Stomach (tissue), 9 donors: Measurements from ENCODE around the gene NFATC1. TPM values are rescaled to one million over a fixed set of nuclear protein-coding genes. Genes with fewer than 3 reads are reported as not detected.

ENCODE experiments used
- DNase-seq, 2 donors: peaks; one replicate each; pipeline versions ENCODE4 v3.0.0 to v3.0.0-alpha.2; 2013 to 2019
- H3K27ac ChIP-seq, 5 donors: fragments of 200-600 bp in 4 of 5; sonication (generic) in 4 of 5; one replicate each; pipeline ENCODE4 v1.5.1; 2013 to 2019; ENCODE audit warnings: mild to moderate bottlenecking in 1 of 5, moderate library complexity in 1 of 5
- H3K27me3 ChIP-seq, 3 donors: fragments of 200-600 bp; sonication (generic); one replicate each; pipeline ENCODE4 v1.5.1; 2017 to 2019; ENCODE audit warnings: mixed run types in 1 of 3
- H3K36me3 ChIP-seq, 4 donors: fragments of 200-600 bp; sonication (generic); 1 replicate in 3 of 4; 2 replicates in 1 of 4; pipeline ENCODE4 v1.5.1; 2016 to 2019
- H3K4me1 ChIP-seq, 4 donors: fragments of 200-600 bp; sonication (generic); one replicate each; pipeline ENCODE4 v1.5.1; 2016 to 2019
- H3K4me3 ChIP-seq, 4 donors: fragments of 200-600 bp; sonication (generic) in 3 of 4; one replicate each; pipeline ENCODE4 v1.5.1; 2016 to 2019; ENCODE audit warnings: mild to moderate bottlenecking in 1 of 4
- H3K9me3 ChIP-seq, 4 donors: fragments of 200-600 bp; sonication (generic); one replicate each; pipeline ENCODE4 v1.5.1; 2016 to 2019
- EP300 ChIP-seq: sonication (generic); formaldehyde crosslinking; IDR thresholded peaks from one replicate; pipeline ENCODE4 v1.6.1; 2017; ENCODE audit warnings: antibody characterized with exemption
- POLR2A ChIP-seq, 4 donors: fragments of 450-650 bp; IDR thresholded peaks; one replicate each; pipeline ENCODE4 v1.6.1; 2016; ENCODE audit warnings: antibody characterized with exemption in 4 of 4, control low read depth in 2 of 4, mild to moderate bottlenecking in 1 of 4, moderate library complexity in 1 of 4
- POLR2AphosphoS5 ChIP-seq, 3 donors: sonication (generic); formaldehyde crosslinking; IDR thresholded peaks; one replicate each; pipeline ENCODE4 v1.6.1; 2016; ENCODE audit warnings: antibody characterized with exemption in 3 of 3
- WGBS, 5 donors: extraction: QIAGEN DNeasy Blood & Tissue Kit in 3 of 5; methylation state at CpG; one replicate each; pipeline versions ENCODE4 v1.1.5 to v1.1.7; 2013 to 2018; 5-methylcytosine and 5-hydroxymethylcytosine counted together
- intact Hi-C: fragments of 100-400 bp; cut with DNase I; formaldehyde crosslinking; loops from one replicate; pipeline ENCODE4 v1.15.1; 2023; ENCODE audit warnings: low total_unique reads
- polyA plus RNA-seq, 3 donors: library from polyadenylated mRNA; stranded (reverse); fragments of 200-250 nt; gene quantifications; one replicate each; pipeline ENCODE4 v1.2.3, GENCODE V29; 2013
- total RNA-seq, 5 donors: library from RNA; depleted of rRNA; stranded (reverse); fragments of >200 nt; gene quantifications; one replicate each; pipeline versions ENCODE4 v1.1.0 to v1.2.3, GENCODE V29; 2014 to 2016
- TF ChIP-seq, protein P1 (sequence below), 7 experiments: fragments of 450-650 bp in 4 of 7; fragments of 200-600 bp in 3 of 7; sonication (generic) in 3 of 7; IDR thresholded peaks; one replicate each; pipeline ENCODE4 v1.5.1; 2016 to 2019; ENCODE audit warnings: antibody characterized with exemption in 7 of 7, control low read depth in 2 of 7, mild to moderate bottlenecking in 1 of 7
- donor health status: healthy with polysubstance abuse.
- donor health status: Bipolar disorder and iron deficiency.
- donor health status: healthy.

The NFATC1 gene
- total and polyA plus RNA-seq, 8 donors: 2.6 to 14.0 (median 6.1) TPM

DNA sequence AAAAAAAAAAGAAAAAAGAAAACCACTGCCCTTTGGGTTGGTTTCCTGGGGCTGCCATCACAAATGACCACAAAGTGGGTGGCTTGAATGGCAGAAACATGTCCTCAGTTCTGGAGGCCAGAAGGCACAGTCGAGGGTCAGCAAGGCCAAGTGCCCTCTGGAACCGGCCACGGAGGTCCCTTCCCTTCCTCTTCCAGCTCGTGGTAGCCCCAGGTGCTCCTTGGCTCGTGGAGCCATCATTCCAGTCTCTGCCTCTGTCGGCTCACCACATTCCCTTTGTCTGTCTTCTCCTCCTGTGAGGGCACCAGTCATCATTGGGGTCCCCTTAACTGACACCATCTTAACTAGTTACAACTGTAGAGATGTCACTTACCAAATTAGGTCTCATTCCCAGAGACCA is 8.5 kb upstream of the NFATC1 start:
- WGBS, 5 donors: 63 to 82% (median 69%) methylated on average over 6 of the region's 6 CpGs
- TF ChIP-seq, protein P1, sequence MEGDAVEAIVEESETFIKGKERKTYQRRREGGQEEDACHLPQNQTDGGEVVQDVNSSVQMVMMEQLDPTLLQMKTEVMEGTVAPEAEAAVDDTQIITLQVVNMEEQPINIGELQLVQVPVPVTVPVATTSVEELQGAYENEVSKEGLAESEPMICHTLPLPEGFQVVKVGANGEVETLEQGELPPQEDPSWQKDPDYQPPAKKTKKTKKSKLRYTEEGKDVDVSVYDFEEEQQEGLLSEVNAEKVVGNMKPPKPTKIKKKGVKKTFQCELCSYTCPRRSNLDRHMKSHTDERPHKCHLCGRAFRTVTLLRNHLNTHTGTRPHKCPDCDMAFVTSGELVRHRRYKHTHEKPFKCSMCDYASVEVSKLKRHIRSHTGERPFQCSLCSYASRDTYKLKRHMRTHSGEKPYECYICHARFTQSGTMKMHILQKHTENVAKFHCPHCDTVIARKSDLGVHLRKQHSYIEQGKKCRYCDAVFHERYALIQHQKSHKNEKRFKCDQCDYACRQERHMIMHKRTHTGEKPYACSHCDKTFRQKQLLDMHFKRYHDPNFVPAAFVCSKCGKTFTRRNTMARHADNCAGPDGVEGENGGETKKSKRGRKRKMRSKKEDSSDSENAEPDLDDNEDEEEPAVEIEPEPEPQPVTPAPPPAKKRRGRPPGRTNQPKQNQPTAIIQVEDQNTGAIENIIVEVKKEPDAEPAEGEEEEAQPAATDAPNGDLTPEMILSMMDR (IDR thresholded peaks at IDR 0.05): no peak
- no peak for TF ChIP-seq EP300
- no peak for TF ChIP-seq POLR2AphosphoS5 (IDR thresholded peaks at IDR 0.05)
- no peak for TF ChIP-seq POLR2A (IDR thresholded peaks at IDR 0.05)
- Histone ChIP-seq H3K27ac (no peak overlapping the region), H3K4me3 (no peak overlapping the region), H3K27me3 (peaks cover 3 to 89% (median 37%) of the 10 kb centered on the region in 3 donors), H3K4me1 (peaks cover 0 to 5% (median 0%) of the 10 kb centered on the region in 4 donors), H3K36me3 (no peaks in the 10 kb centered on the region), H3K9me3 (no peaks in the 10 kb centered on the region)
- peak in 1 of 2 donors; percentile 13 for DNase-seq
- intact Hi-C loops: no loop called here

DNA sequence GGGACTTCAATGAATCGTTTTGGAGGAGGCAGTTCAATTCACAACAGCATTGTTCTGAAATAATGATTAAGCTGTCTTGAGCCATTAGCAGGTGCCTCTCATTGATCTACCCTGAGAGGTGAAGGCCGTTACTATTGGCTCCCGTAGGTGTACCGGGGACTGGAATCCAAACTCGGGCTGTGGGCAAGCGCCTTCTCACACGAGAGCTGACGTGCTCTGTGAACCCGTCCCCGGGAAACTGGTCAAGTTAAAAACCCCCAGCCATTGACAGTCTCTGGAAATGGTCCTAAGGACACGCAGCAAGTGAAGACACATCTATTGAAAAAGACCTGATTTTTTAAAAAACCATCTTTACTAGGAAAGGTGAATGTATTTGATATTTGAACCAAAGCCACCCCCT is 8.1 kb upstream of the NFATC1 start:
- H3K27me3 ChIP-seq: peaks cover 3 to 93% (median 41%) of the 10 kb centered on the region in 3 donors
- TF ChIP-seq, protein P1 (IDR thresholded peaks at IDR 0.05): no peak
- no peak for DNase-seq
- H3K4me1 ChIP-seq: peaks cover 0 to 5% (median 1%) of the 10 kb centered on the region in 4 donors
- H3K36me3 ChIP-seq: no peaks in the 10 kb centered on the region
- no peak overlapping the region for H3K4me3 ChIP-seq
- H3K9me3 ChIP-seq: no peaks in the 10 kb centered on the region
- intact Hi-C loops: no loop called here
- no peak overlapping the region for H3K27ac ChIP-seq
- 54 to 69% (median 62%) methylated on average over 11 of the region's 11 CpGs for WGBS, 5 donors

DNA sequence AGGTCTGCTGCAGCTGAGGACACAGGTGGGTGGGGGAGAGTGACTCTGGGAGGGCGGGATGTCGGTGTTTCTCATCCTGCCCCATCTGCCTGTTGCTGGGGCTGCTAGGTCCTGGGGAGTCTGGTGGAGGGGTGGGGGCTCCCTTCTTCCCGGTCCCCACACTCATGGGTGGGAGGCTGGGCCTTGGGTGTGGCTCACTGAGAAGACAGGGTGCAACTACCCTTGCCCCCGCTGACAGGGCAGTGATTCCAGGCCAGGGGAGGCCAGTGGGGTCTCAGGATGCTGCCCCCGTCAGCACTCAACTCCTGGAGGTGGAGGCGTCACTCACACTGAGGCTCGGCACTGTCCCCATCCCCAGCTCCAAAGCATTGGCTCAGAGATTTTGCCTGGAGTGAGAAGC is 7.7 kb upstream of the NFATC1 start:
- Histone ChIP-seq H3K36me3 (no peaks in the 10 kb centered on the region), H3K27me3 (peaks cover 3 to 94% (median 46%) of the 10 kb centered on the region in 3 donors), H3K4me3 (no peak overlapping the region), H3K27ac (no peak overlapping the region), H3K4me1 (peaks cover 2 to 7% (median 5%) of the 10 kb centered on the region in 4 donors), H3K9me3 (no peaks in the 10 kb centered on the region)
- no peak for DNase-seq
- intact Hi-C loops: no loop called here
- TF ChIP-seq EP300 (no peak), POLR2AphosphoS5 (IDR thresholded peaks at IDR 0.05) (no peak), POLR2A (IDR thresholded peaks at IDR 0.05) (no peak)
- TF ChIP-seq, protein P1 (IDR thresholded peaks at IDR 0.05): no peak
- WGBS, 5 donors: 36 to 56% (median 45%) methylated on average over 5 to 7 of the region's 7 CpGs

DNA sequence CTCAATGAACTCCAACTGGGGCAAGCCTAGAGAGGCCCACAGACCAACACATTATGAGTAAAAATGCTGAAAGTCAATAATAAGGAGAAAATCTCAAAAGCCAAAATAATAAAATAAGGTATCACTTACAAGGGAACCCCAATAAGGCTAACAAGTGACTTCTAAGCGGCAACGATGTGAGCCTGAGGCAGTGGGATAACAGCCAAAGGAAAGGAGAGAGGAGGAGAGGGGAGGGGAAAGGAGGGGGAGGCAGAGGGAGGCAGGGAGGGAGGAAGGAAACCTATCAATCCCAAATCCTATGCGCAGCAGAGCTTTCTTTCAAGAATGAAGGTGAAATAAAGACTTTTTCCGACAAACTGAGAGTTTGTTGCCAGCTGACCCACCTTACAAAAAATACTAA is 6.0 kb upstream of the NFATC1 start:
- H3K27me3 ChIP-seq: peaks cover 3 to 95% (median 58%) of the 10 kb centered on the region in 3 donors
- no peaks in the 10 kb centered on the region for H3K9me3 ChIP-seq
- no peaks in the 10 kb centered on the region for H3K36me3 ChIP-seq
- TF ChIP-seq POLR2AphosphoS5 (IDR thresholded peaks at IDR 0.05): no peak
- no peak for TF ChIP-seq EP300
- TF ChIP-seq, protein P1 (IDR thresholded peaks at IDR 0.05): no peak
- no peak for TF ChIP-seq POLR2A (IDR thresholded peaks at IDR 0.05)
- peaks cover 15 to 22% (median 19%) of the 10 kb centered on the region in 4 donors for H3K4me1 ChIP-seq
- no peak overlapping the region for H3K4me3 ChIP-seq
- intact Hi-C loops: no loop called here
- 35 to 44% (median 41%) methylated on average over 4 of the region's 4 CpGs for whole genome bisulfite sequencing, 5 donors
- DNase-seq: no peak
- no peak overlapping the region for H3K27ac ChIP-seq
